Aorta (tissue), 5 donors: Measurements from ENCODE around the gene GPX4. TPM values are rescaled to one million over a fixed set of nuclear protein-coding genes. Genes with fewer than 3 reads are reported as not detected.

Experiments
- ATAC-seq: fragments of 200-7000 bp; cut with Tn5 transposase; one replicate; pipeline ENCODE4 v1.9.1; 2022; ENCODE audit warnings: moderate library complexity; ENCODE audit not compliant: low FRiP score
- DNase-seq, 2 donors: peaks; one replicate each; pipeline ENCODE4 v3.0.0-alpha.2; 2020
- H3K27ac ChIP-seq, 2 donors: one replicate each; pipeline ENCODE4 v1.5.1; 2013; ENCODE audit warnings: low read length in 2 of 2, mild to moderate bottlenecking in 2 of 2, moderate library complexity in 2 of 2, control low read depth in 1 of 2, inconsistent platforms in 1 of 2, low read depth in 1 of 2
- H3K27me3 ChIP-seq, 2 donors: one replicate each; pipeline ENCODE4 v1.6.1; 2013; ENCODE audit warnings: control low read depth in 1 of 2, low read length in 1 of 2, mild to moderate bottlenecking in 1 of 2, moderate library complexity in 1 of 2; ENCODE audit not compliant: insufficient read depth in 2 of 2, control insufficient read depth in 1 of 2
- H3K36me3 ChIP-seq, 2 donors: one replicate each; pipeline ENCODE4 v1.6.1; 2013; ENCODE audit warnings: control low read depth in 1 of 2, low read length in 1 of 2, mild to moderate bottlenecking in 1 of 2; ENCODE audit not compliant: insufficient read depth in 2 of 2, control insufficient read depth in 1 of 2
- H3K4me1 ChIP-seq, 2 donors: one replicate each; pipeline ENCODE4 v1.6.1; 2013; ENCODE audit warnings: low read length in 2 of 2, control low read depth in 1 of 2, mild to moderate bottlenecking in 1 of 2, moderate library complexity in 1 of 2; ENCODE audit not compliant: insufficient read depth in 2 of 2, control insufficient read depth in 1 of 2
- H3K4me3 ChIP-seq, 2 donors: one replicate each; pipeline ENCODE4 v1.5.1; 2013; ENCODE audit warnings: low read length in 2 of 2, control low read depth in 1 of 2, mild to moderate bottlenecking in 1 of 2
- H3K9me3 ChIP-seq: one replicate; pipeline ENCODE4 v1.6.1; 2013; ENCODE audit warnings: mild to moderate bottlenecking, low read length; ENCODE audit not compliant: control insufficient read depth
- WGBS, 2 donors: extraction: QIAGEN DNeasy Blood & Tissue Kit; methylation state at CpG; one replicate each; pipeline ENCODE4 v1.1.7; 2013; 5-methylcytosine and 5-hydroxymethylcytosine counted together
- intact Hi-C, 2 donors: fragments of 100-400 bp; cut with DNase I; formaldehyde crosslinking; loops; one replicate each; pipeline versions ENCODE4 v1.14.2 to v1.15.0; 2022
- polyA plus RNA-seq, 2 donors: library from polyadenylated mRNA; stranded (reverse); fragments of 200-250 nt; gene quantifications; one replicate each; pipeline ENCODE4 v1.2.3, GENCODE V29; 2013
- total RNA-seq, 2 donors: library from RNA; stranded (reverse); fragmentation: NEBNext Ultra II Directional; extraction: Animal tissue kit (Norgen Biotek cat#: 25700); gene quantifications; one replicate each; pipeline ENCODE4 v1.2.1, GENCODE V29; 2021
- donor health status: healthy with polysubstance abuse.
- donor health status: Bipolar disorder and iron deficiency.
- donor health status: DM: no; HTN: no; CAD: no.
- donor health status: DM: no; HTN: no; CAD: no.
- donor health status: DM: yes; HTN: yes; CAD: no.

GPX4 gene
- total and polyA plus RNA-seq, 4 donors = 165 to 786 (median 466) TPM

DNA sequence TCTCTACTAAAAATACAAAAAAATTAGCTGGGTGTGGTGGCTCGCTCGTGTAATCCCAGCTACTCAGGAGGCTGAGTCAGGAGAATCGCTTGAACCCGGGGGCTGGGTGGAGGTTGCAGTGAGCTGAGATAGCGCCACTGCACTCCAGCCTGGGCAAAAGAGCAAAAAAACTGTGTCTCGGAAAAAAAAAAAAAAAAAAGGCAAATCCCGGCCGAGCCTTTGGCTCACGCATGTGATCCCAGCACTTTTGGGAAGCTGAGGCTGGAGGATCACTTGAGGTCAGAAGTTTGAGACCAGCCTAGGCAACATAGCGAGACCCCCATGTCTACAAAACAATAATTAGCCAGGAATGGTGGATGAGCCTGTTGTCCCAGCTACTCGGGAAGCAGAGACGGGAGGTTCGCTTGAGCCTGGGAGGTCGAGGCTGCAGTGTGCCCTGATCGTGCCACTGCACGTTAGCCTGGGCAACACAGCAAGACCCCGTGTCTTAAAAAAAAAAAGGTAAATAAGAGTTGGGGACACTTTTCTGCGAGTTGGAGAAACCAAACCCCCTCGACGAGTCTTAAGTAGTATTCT is 574 bp upstream of the GPX4 start:
- Histone ChIP-seq H3K27ac (peak overlapping the region in 1 of 2 donors; percentile 98), H3K4me3 (no peak overlapping the region), H3K27me3 (no peaks in the 10 kb centered on the region), H3K4me1 (no peaks in the 10 kb centered on the region), H3K9me3 (no peaks in the 10 kb centered on the region), H3K36me3 (no peaks in the 10 kb centered on the region)
- intact Hi-C loops = loop anchor here (2.0 to 5.0 kb wide), 2 partner anchors 76 to 82 kb away; partner anchors contain the start of genes CNN2 (in 1 of the 2), RNU6-2 (in 1 of the 2) and TMEM259 (in 1 of the 2)
- WGBS, 2 donors = 14 to 16% methylated on average over 20 of the region's 20 CpGs
- no peak for DNase-seq
- no peak for ATAC-seq

- DNase-seq (peak; percentile 87 to 91), ATAC-seq (peak; percentile 45)
- H3K9me3 ChIP-seq = no peaks in the 10 kb centered on the region
- H3K4me3 ChIP-seq = peak overlapping the region; percentile 81 to 85
- H3K27ac ChIP-seq = peak overlapping the region; percentile 75 to 80
- no peaks in the 10 kb centered on the region for H3K27me3 ChIP-seq
- 0 to 1% methylated on average over 49 to 93 of the region's 93 CpGs for WGBS, 2 donors
- intact Hi-C loops = loop anchor here in 1 of 2 donors (5.0 kb wide), 1 partner anchor 77 kb away; the partner anchor contains the start of gene CNN2
- H3K36me3 ChIP-seq = no peaks in the 10 kb centered on the region
- H3K4me1 ChIP-seq = no peaks in the 10 kb centered on the region
These were observed 665 bp downstream of the GPX4 start for GRCh38 chr19:1104311-1105007.

- Histone ChIP-seq H3K27ac (peak overlapping the region in 1 of 2 donors; percentile 75), H3K4me3 (peak overlapping the region; percentile 81 to 85), H3K4me1 (no peaks in the 10 kb centered on the region), H3K27me3 (no peaks in the 10 kb centered on the region), H3K9me3 (no peaks in the 10 kb centered on the region), H3K36me3 (no peaks in the 10 kb centered on the region)
- intact Hi-C loops = no loop called here
- ATAC-seq (no peak), DNase-seq (peak in 1 of 2 donors; percentile 74)
- 27% methylated on average over 66 to 69 of the region's 69 CpGs for WGBS, 2 donors
These were observed 1.4 kb downstream of the GPX4 start for GRCh38 chr19:1105008-1105872.

GRCh38 chr19:1105873-1106840 is 2.4 kb downstream of the GPX4 start:
- H3K9me3 ChIP-seq = no peaks in the 10 kb centered on the region
- intact Hi-C loops = no loop called here
- no peak overlapping the region for H3K4me3 ChIP-seq
- 89 to 92% methylated on average over 32 of the region's 32 CpGs for WGBS, 2 donors
- no peaks in the 10 kb centered on the region for H3K36me3 ChIP-seq
- H3K27me3 ChIP-seq = no peaks in the 10 kb centered on the region
- DNase-seq (no peak), ATAC-seq (no peak)
- H3K27ac ChIP-seq = no peak overlapping the region
- no peaks in the 10 kb centered on the region for H3K4me1 ChIP-seq

- Histone ChIP-seq H3K9me3 (no peaks in the 10 kb centered on the region), H3K4me3 (no peak overlapping the region), H3K36me3 (no peaks in the 10 kb centered on the region), H3K27me3 (no peaks in the 10 kb centered on the region), H3K27ac (no peak overlapping the region), H3K4me1 (no peaks in the 10 kb centered on the region)
- 61 to 62% methylated on average over 17 of the region's 17 CpGs for WGBS, 2 donors
- intact Hi-C loops = no loop called here
- DNase-seq = no peak
- ATAC-seq = no peak
These were observed 3.3 kb downstream of the GPX4 start for GRCh38 chr19:1106841-1107660.

GRCh38 chr19:1107661-1108261 is 4.0 kb downstream of the GPX4 start:
- no peaks in the 10 kb centered on the region for H3K36me3 ChIP-seq
- 89 to 91% methylated on average over 25 of the region's 25 CpGs for WGBS, 2 donors
- no peaks in the 10 kb centered on the region for H3K4me1 ChIP-seq
- no peak overlapping the region for H3K27ac ChIP-seq
- ATAC-seq (no peak), DNase-seq (no peak)
- no peak overlapping the region for H3K4me3 ChIP-seq
- H3K9me3 ChIP-seq = no peaks in the 10 kb centered on the region
- intact Hi-C loops = no loop called here
- H3K27me3 ChIP-seq = no peaks in the 10 kb centered on the region

GRCh38 chr19:1108291-1109031 is 4.7 kb downstream of the GPX4 start:
- Histone ChIP-seq H3K27me3 (no peaks in the 10 kb centered on the region), H3K36me3 (no peaks in the 10 kb centered on the region), H3K27ac (no peak overlapping the region), H3K4me3 (no peak overlapping the region), H3K4me1 (no peaks in the 10 kb centered on the region), H3K9me3 (no peaks in the 10 kb centered on the region)
- no peak for ATAC-seq
- intact Hi-C loops = no loop called here
- WGBS, 2 donors = 92 to 94% methylated on average over 89 of the region's 89 CpGs
- DNase-seq = no peak
